Suppressor macrophage treated with lipopolysaccharide for 1 hour (primary cell): ENCODE results near the gene ARFRP1.

ENCODE experiments used
- DNase-seq, 3 donors: peaks; one replicate each; pipeline ENCODE4 v3.0.0-alpha.2; 2020 to 2022

The ARFRP1 gene, protein sequence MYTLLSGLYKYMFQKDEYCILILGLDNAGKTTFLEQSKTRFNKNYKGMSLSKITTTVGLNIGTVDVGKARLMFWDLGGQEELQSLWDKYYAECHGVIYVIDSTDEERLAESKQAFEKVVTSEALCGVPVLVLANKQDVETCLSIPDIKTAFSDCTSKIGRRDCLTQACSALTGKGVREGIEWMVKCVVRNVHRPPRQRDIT

GRCh38 chr20:63707558-63708300 is at the start of gene ARFRP1, which contains the start of gene ZGPAT:
ARFRP1 (minus strand) TSS chr20:63707976; CDS start chr20:63707091, 885 bp downstream.
ZGPAT (plus strand) TSS chr20:63708039; CDS start chr20:63708581, 542 bp downstream.
- peak; percentile 92 to 97 (median 96) for DNase-seq

GRCh38 chr20:63756648-63756991 is 48.8 kb upstream of the ARFRP1 start:
- DNase-seq: no peak

GRCh38 chr20:63755933-63756647 is 48.3 kb upstream of the ARFRP1 start:
- no peak for DNase-seq

GRCh38 chr20:63754008-63754407 is 46.2 kb upstream of the ARFRP1 start:
- no peak for DNase-seq

DNA sequence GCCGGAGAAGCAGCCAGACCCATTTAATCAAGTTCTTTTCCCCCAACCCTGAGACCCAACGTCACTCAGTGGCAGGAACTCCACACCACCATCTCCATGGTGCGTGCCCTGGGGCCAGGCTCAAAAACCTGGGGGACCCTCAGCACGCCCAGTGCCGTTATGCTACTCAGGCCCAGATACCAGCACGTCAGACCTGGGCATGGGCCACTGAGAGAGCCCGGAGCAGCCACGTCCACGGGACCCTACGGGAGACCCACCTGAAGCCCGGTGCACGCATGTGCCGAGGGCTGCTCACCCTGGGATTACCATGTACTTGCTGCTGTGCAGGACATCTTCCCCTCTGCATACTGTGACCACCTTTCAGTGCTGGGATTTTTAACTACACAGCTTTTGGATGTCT is 45.6 kb upstream of the ARFRP1 start:
- no peak for DNase-seq

DNA sequence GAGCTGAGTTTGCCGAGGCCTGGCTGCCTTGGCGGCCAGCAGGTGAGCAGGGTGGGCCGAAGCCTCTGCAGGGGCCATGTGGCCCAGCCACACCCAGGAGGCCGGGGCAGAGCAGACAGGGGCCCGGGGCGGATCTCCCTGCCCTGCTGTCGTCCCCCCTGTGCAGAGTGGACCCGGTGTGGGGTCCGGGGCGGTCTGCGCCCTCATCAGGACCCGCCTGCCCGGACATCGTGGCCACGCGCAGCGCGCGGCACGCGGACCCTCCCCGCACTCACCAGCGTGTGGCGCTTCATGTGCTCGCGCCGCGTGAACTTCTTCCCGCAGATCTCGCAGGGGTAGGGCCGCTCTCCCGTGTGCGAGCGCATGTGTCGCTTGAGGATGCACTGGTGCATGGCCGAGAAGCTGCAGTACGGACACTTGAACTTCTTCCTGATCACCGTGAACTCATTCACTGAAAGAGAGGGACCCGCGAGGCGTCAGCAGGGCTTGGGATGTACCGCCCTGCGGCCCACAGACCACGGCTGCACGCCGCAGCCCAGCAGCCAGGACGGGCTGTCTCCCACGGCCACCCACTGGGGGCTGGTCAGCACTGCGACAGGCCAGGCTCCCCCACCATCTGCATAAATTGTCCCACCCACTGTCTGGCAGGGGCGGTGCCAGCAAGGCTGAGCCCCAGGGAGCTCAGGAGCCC is 44.8 kb upstream of the ARFRP1 start:
- DNase-seq: no peak

- DNase-seq: no peak
Observed at GRCh38 chr20:63751471-63752271, 43.9 kb upstream of the ARFRP1 start.

GRCh38 chr20:63750807-63751470 is 43.2 kb upstream of the ARFRP1 start:
- DNase-seq: no peak

- no peak for DNase-seq
Observed at GRCh38 chr20:63749597-63750508, 42.1 kb upstream of the ARFRP1 start.

- no peak for DNase-seq
Observed at GRCh38 chr20:63748934-63749270, 41.1 kb upstream of the ARFRP1 start.

GRCh38 chr20:63748070-63748933 is 40.5 kb upstream of the ARFRP1 start:
- DNase-seq: no peak

DNA sequence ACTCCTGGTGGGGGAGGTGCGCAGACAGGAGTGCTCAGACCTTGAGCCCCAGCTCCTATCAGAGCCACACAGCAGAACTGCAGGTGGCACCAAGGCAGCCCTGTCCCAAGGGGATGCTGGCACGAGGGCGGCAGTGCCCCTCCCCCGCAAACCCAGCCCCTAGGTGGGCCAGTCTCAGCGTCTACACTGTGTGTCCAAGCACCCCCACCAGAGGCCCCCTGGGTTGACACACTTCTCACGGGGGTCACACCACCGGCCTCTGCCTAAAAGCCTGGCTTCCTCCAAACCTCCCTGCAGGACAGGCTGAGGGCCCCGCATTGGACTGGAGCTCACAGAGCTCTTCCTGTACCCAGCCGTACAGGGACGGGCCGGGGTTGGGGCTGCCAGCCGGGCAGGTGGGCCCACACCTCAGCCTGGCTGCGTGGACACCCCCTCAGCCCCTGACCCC is 39.9 kb upstream of the ARFRP1 start:
- DNase-seq: no peak

DNA sequence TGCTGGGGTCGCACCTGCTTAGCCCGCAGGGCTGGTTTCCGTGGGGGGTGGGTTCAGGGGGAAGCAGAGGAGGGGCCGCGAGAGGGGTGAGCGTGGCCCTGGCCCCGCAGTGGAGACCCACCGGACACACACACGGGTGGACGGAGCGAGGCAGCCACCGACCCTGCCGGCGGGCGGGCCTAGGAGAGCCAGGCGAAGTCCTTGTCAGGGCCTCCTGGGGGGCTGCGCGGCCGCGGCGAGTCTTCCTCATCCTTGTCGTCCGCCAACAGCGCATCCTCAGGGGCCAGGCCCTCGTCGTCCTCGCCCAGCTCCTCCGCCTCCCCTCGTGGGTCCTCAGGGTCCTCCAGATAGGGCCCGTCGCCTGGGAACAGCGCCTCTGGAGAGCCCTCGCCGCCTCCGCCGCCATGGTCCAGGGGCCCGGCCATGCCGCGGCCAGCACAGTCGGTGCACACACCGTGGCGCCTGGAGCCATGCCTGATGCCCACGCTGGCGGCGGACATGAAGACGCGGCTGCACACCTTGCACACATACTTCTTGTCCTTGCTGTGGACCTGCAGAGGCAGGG is 39.1 kb upstream of the ARFRP1 start:
- DNase-seq: no peak

GRCh38 chr20:63745961-63746731 is 38.4 kb upstream of the ARFRP1 start:
- DNase-seq: no peak

DNA sequence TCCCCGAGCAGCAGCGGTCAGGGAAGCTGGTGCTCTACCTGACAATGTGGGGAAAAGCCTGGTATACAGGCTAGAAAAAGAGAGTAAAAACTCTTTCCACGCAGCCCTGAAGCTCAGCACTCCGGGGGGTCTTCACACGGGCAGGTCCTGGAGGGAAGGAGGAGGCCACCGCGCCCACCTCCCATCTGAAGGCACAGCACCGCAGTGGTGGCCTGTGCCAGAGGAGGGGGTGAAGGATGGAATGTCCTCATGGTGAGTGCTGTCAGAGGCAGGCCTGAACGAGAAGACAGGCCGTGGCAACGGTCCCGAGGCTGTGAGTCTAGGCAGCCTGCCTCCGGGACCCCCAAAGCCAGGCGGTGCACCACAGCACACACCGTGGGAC is 37.6 kb upstream of the ARFRP1 start:
- DNase-seq: no peak

GRCh38 chr20:63744574-63745423 is 37.0 kb upstream of the ARFRP1 start:
- DNase-seq: no peak

- DNase-seq: no peak
Observed at GRCh38 chr20:63744158-63744557, 36.4 kb upstream of the ARFRP1 start.
